Measurements from ENCODE around the gene TSPYL6. TPM values are rescaled to one million over a fixed set of nuclear protein-coding genes. Genes with fewer than 3 reads are reported as not detected.
"Not testable (repeated sequence)": the region's sequence is repeated elsewhere in the genome, so short reads cannot be mapped to it uniquely, and the experiment has no call there.

TSPYL6 gene
- total and polyA plus RNA-seq, 3 donors from 2014 or later = 37.9 to 53.9 (median 38.3) TPM

GRCh38 chr2:54267577-54267976 is 11.5 kb upstream of the TSPYL6 start:
- no peak overlapping the region for H3K27ac ChIP-seq
- 39 to 58% methylated on average over 1 of the region's 1 CpG for WGBS, 2 donors

GRCh38 chr2:54265081-54265480 is 9.1 kb upstream of the TSPYL6 start:
- H3K9me3 ChIP-seq; intact Hi-C loops (cut with DNase I; ENCODE audit: low total_unique reads); H3K27ac ChIP-seq; H3K4me1 ChIP-seq; H3K4me3 ChIP-seq; DNase-seq; H3K27me3 ChIP-seq; H3K36me3 ChIP-seq (ENCODE audit: low read depth, missing control alignments): not testable (repeated sequence)
- 56 to 75% methylated on average over 1 of the region's 1 CpG for WGBS, 2 donors

More at GRCh38 chr2:54267577-54267976, 11.5 kb upstream of the TSPYL6 start:
- no peak for DNase-seq
- no peaks in the 10 kb centered on the region for H3K9me3 ChIP-seq
- H3K36me3 ChIP-seq (ENCODE audit: low read depth, missing control alignments) = no peaks in the 10 kb centered on the region
- TF ChIP-seq CTCF (IDR thresholded peaks at IDR 0.05) (no peak), POLR2A (IDR thresholded peaks at IDR 0.05) (no peak)
- H3K4me3 ChIP-seq = no peak overlapping the region
- H3K27me3 ChIP-seq = no peaks in the 10 kb centered on the region
- intact Hi-C loops (cut with DNase I; ENCODE audit: low total_unique reads) = no loop called here
- H3K4me1 ChIP-seq = peaks cover 4% of the 10 kb centered on the region

- no peak for DNase-seq
- Histone ChIP-seq H3K9me3 (no peaks in the 10 kb centered on the region), H3K36me3 (ENCODE audit: low read depth, missing control alignments) (no peaks in the 10 kb centered on the region), H3K4me1 (peaks cover 4% of the 10 kb centered on the region), H3K4me3 (no peak overlapping the region), H3K27ac (no peak overlapping the region), H3K27me3 (no peaks in the 10 kb centered on the region)
- intact Hi-C loops (cut with DNase I; ENCODE audit: low total_unique reads) = no loop called here
- WGBS, 2 donors = 73 to 80% methylated on average over 2 of the region's 2 CpGs
- TF ChIP-seq CTCF (IDR thresholded peaks at IDR 0.05) = no peak
- TF ChIP-seq POLR2A (IDR thresholded peaks at IDR 0.05) = no peak
Observed at GRCh38 chr2:54262015-54262765, 6.2 kb upstream of the TSPYL6 start.

GRCh38 chr2:54261537-54261936 is 5.5 kb upstream of the TSPYL6 start:
- Histone ChIP-seq H3K27ac (peak overlapping the region in 1 of 2 donors; percentile 12), H3K4me3 (no peak overlapping the region), H3K27me3 (no peaks in the 10 kb centered on the region), H3K4me1 (peaks cover 4% of the 10 kb centered on the region), H3K36me3 (ENCODE audit: low read depth, missing control alignments) (no peaks in the 10 kb centered on the region), H3K9me3 (no peaks in the 10 kb centered on the region)
- TF ChIP-seq POLR2A (IDR thresholded peaks at IDR 0.05) = no peak
- TF ChIP-seq CTCF (IDR thresholded peaks at IDR 0.05) = no peak
- 45 to 68% methylated on average over 2 of the region's 2 CpGs for WGBS, 2 donors
- DNase-seq = no peak
- intact Hi-C loops (cut with DNase I; ENCODE audit: low total_unique reads) = no loop called here

GRCh38 chr2:54260241-54260595 is 4.2 kb upstream of the TSPYL6 start:
- Histone ChIP-seq H3K27ac (no peak overlapping the region), H3K4me1 (peaks cover 4% of the 10 kb centered on the region), H3K27me3 (no peaks in the 10 kb centered on the region), H3K4me3 (no peak overlapping the region), H3K9me3 (no peaks in the 10 kb centered on the region), H3K36me3 (ENCODE audit: low read depth, missing control alignments) (no peaks in the 10 kb centered on the region)
- 93 to 95% methylated on average over 2 of the region's 2 CpGs for WGBS, 2 donors
- intact Hi-C loops (cut with DNase I; ENCODE audit: low total_unique reads) = no loop called here
- DNase-seq = no peak
- TF ChIP-seq CTCF (IDR thresholded peaks at IDR 0.05) (no peak), POLR2A (IDR thresholded peaks at IDR 0.05) (no peak)
